ENCODE results near the gene SOBP.

- peak; percentile 93 for TF ChIP-seq CTCF (IDR thresholded peaks at IDR 0.05)
- TF ChIP-seq ZFX (IDR thresholded peaks at IDR 0.05; ENCODE audit: borderline replicate concordance): no peak
Observed at GRCh38 chr6:107704347-107705013, 214.6 kb downstream of the SOBP start.

Data from 22Rv1 (cell line).